Measurements from ENCODE around the gene EXOC4. TPM values are rescaled to one million over a fixed set of nuclear protein-coding genes. Genes with fewer than 3 reads are reported as not detected.

Gene EXOC4
- total RNA-seq, 1 experiment from 2014 or later = 77.0 TPM

DNA sequence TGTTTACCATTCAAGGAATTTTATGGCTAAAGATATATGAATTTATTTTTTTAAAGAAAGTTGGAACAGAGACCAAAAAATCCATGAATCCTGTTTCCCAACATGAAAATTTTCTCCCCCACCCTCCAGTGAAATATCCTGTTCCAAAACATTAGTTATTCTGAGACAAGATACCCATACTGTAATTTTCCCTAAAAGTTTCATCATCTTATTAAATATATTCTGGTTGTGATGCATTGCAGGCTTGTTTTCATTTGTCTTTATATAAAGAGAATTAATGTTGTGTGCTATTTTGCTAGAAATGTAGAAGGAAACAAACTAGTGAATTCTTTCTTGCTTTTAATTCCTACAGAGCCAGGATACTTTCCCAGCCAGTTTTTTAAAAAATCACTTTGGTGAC lies 106.6 kb downstream of the EXOC4 start:
- no peak for DNase-seq (ENCODE audit: extremely low read depth, low read depth)

DNA sequence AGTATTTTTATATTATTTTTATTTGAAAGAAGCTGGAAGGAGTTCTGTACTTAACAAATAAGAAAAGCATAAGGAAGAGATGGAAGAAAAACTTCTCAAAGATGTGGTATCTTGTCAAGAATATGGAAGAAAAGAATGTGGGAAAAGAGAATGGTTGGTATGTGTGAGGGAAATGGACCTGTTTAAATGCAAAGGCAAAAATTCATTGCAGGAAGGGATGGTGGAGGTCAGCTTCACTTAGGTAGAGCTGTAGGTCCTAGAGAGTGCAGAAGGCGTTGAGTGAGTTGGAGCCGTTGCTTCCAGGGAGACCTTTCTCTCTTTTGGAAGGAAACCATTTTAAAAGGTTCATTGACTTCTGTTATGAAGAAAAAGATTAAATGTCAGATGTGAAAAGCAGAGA lies 107.3 kb downstream of the EXOC4 start:
- no peak for DNase-seq (ENCODE audit: extremely low read depth, low read depth)

DNA sequence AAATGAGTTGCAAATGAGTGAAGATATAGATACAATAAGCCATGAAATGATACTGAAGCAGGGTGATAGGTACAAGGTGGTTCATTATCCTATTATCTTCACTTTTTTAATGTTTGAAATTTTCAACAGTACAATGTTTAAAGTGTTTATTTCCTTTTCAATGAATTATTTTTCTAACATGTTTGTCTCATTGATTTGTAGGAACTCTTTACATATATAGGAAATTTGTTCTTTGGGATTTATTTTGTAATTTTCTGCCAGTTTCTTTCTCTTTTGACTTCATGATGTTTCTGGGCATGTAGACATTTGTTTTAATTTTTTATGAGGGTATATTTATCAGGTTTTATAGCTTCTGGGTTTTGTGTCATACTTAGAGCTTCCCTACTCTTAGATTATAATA lies 108.9 kb downstream of the EXOC4 start:
- DNase-seq (ENCODE audit: extremely low read depth, low read depth) = no peak

DNA sequence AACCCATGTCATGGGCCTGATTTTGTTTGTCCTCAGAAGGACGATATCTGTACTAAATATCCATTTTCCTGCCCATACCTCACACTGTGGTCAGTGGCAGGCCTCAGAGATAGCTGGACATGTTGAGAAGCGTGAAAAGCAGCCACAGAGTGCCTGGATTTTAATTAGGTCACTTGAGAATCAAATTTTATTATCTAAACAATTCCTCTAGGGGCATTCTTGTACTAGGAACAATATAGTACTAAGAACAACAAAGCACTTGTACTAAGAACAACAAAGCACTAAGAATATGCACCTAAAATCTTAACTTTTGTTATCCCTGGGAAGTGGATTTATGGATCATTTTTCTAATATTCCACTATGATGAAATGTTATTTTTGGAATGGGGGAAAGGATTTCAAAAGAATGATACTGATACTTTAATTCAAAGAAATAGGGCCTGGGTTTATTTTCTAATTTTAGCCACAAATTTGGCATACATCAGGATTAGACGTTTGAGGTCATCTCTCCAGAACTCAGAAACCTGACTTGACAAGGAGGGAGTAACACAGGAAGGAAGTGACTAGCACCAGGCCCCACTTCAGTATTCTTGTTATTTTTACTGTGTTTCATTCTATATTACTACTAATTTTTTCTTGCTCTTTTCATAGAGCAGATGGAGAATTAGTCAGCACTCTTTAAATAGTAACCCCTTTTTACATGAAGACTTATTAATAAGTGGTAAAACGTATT lies 112.2 kb downstream of the EXOC4 start:
- DNase-seq (ENCODE audit: extremely low read depth, low read depth) = no peak

DNA sequence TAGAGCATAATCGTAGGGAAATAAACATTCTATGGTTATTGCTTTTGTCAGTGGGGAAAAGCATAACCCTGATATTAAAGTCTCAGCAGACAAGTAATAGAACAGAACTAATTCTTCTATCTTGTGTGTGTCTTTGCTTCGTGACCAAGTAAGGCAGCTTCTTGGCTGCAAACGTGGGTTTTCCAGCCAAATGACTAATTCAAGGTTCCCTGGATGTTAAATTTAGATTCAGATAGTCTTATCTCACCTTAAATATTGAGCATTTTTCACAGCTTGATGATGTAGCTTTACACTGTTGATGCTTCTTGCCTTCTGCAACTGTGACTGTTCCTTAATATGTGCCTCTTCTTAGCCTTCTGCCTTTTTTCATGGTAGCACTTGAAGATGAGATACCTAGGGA lies 113.0 kb downstream of the EXOC4 start:
- no peak for DNase-seq (ENCODE audit: extremely low read depth, low read depth)

DNA sequence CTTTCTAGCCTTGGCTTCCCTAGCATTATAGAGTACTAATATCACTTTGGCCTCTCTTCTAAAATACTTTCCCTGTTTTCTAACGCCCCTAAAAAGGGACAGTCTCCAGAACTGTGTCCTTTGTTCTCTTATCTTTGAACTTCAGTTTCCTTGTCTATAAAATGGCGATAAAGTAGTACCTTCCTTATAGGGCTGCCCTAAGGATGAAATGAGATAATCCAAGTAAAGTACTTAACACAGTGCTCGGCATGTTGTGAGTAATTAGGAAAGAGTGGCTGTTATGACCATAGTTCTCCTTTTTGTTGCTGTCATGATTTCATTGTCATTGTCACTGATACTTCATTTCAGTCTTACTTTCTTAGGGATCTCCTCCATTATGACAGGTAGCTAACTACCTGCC lies 114.7 kb downstream of the EXOC4 start:
- no peak for DNase-seq (ENCODE audit: extremely low read depth, low read depth)

DNA sequence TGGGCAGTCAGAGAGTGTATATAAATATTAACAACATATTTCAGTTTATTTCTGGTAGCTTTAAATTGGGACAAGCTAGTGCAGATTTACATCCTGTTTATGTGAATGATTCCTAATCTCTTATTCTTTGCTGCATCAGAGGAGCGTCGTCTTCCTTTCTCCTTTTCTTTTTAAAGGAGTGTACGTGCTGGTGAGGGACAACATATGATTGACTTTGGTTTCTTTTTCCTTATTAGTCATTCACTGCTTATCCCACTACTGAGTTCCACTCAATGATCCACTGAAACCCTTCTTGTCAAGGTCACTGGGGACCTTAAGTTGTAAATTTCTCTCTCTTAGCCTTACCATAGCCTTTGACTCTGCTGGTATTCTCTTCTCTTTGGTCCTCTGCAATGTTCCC lies 116.3 kb downstream of the EXOC4 start:
- DNase-seq (ENCODE audit: extremely low read depth, low read depth) = no peak

DNA sequence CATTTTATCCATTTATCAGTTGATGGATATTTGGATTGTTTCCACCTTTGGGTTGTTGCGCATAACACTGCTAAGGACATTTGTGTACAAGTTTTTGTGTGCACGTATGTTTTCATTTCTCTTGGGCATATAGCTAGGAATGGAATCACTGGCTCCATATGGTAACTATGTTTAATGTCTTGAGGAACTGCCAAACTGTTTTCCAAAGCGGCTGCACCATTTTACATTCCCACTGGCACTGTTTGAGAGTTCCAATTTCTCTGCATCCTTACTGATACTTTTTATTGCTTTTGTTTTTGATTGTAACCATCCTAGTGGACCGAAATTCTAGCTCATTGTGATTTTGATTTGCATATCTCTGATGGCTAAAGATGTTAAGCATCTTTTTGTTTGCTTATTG lies 118.7 kb downstream of the EXOC4 start:
- DNase-seq (ENCODE audit: extremely low read depth, low read depth) = no peak

DNA sequence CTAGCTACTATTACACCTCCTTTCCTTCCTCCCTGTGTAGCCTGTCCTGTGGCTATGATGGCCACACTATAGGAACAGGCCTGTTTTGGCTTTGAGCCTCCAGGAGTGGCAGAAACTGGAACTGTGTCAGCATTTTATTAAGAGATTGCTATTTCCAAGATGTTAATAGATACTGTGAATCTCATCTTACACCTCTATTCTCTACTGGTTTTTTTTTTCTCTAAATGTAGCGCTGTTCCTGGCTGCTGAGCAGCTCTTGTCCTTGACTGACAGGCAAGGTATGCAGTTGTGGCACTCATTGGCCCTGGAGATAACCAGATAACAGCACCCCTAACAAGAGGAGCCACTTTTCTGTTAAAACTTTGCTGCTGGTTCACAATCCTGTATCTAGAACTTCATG lies 119.5 kb downstream of the EXOC4 start:
- no peak for DNase-seq (ENCODE audit: extremely low read depth, low read depth)

DNA sequence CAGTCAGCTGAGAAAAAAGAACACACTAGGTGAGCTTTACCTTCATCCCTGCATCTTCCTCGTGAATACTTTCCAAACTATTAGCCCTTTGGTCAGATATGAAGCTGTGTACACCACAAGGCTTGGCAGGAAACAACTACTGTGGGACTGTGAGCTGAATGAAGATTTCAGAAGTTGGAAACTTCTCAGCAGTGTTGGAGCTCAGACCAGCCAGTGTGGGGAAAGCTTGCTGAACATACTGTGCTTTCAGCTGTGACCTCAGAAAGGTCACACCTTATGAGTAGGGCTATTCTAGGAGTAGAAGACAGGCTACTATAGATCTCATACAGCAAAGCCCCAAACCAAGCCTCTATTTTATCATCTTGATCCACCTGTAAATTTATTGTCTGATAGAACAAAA lies 123.6 kb downstream of the EXOC4 start:
- no peak for DNase-seq (ENCODE audit: extremely low read depth, low read depth)

DNA sequence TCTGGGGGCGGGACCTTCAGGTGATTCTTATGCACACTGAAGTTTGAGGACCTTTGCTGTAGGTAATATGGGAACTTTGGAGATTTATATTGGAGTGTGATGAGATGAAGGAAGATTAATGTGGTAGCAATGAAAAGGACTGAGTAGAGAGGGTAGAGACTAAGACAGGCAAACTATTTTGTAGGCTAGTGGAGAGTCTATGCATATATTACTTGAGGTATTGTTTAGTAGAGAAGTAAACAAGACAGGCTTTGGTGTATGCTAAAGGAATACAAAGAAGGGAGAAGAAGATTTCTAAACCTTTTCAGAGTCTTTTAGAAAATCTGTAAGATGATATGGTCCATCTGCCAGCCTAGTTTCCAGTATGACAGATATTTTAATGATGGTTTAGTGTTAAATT lies 129.1 kb downstream of the EXOC4 start:
- no peak for DNase-seq (ENCODE audit: extremely low read depth, low read depth)

DNA sequence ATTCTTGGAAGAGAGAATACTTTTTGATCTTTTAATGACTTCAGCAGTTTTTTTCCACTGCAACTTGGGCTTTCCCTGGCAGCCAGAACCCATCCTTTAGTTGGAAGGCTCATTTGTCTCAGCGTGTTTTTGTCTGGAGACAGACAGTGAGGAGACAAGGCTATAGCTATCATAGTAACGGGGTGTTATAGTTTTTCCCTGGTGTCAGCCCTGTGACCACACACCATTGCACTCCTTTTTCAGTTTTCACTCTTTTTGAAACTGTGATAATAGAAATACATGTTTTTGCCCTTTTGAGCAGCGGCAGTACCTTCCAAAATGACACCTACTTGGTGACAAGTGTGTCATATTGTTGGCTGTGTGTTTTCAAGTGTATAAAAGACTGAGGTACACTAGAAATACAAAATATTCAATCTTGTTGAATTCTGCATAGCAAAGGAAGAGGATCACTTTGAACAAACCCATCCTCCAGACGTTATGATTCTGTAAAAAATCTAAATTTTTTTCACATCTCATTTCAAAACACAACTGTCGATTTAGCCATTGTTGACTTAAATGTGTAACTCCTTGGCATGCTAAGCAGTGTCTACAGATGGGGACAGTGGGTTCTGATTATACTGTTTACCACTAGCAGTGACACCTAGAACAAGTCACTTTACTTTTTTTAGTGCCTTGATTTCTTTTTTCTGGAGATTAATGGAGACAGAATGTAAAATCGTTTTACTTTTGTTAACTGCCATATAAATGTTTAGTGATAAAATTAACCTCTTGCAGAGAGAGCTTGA lies 130.1 kb downstream of the EXOC4 start:
- DNase-seq (ENCODE audit: extremely low read depth, low read depth) = no peak

DNA sequence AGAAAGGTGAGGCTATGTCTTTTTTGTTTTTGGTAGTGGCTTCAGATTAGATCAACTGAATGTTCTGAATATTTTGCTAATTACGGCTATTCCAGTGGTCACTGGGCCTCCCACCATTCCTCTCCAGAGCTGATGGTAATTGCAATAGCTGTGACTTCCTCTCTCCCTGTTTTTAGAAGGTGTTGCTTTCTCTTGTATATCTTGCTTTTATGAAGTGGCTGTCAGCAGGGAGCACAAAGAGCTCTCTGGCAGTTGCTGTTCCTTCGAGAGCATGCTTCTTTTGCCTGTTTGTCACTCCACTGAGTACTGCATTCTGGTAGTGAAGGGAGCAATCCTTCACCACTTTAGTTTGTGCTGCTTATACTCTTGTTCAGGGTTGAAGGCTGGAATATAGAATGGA lies 133.3 kb downstream of the EXOC4 start:
- no peak for DNase-seq (ENCODE audit: extremely low read depth, low read depth)

DNA sequence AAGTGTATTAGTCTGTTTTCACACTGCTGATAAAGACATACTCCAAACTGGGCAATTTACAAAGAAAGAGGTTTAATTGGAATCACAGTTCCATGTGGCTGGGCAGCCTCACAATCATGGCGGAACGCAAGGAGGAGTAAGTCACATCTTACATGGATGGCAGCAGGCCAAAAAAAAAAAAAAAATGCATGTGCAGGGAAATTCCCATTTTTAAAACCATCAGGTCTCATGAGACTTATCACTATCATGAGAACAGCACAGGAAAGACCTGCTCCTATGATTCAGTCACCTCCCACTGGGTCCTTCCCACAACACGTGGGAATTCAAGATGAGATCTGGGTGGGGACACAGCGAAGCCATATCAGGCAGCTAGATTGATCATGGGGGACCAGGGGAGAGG lies 136.8 kb downstream of the EXOC4 start:
- no peak for DNase-seq (ENCODE audit: extremely low read depth, low read depth)

DNA sequence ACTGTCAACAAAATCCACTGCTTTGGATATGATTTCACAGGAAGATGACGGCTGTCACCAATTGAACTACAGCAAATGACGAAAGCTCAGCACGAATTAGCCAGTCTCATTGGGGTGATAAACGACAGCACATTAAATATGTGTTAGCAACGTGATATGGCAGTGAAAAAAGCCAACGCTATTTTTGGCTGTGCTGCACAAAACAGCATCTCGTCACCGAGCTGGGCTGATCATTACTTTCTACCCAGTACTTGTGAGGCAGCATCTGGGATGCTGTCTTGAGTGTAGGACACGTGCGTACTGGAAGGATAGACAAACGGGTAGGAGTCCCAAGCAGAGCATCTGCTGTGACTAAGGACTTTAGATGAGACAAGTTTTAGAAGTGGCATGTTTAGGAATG lies 138.3 kb downstream of the EXOC4 start:
- DNase-seq (ENCODE audit: extremely low read depth, low read depth) = no peak

DNA sequence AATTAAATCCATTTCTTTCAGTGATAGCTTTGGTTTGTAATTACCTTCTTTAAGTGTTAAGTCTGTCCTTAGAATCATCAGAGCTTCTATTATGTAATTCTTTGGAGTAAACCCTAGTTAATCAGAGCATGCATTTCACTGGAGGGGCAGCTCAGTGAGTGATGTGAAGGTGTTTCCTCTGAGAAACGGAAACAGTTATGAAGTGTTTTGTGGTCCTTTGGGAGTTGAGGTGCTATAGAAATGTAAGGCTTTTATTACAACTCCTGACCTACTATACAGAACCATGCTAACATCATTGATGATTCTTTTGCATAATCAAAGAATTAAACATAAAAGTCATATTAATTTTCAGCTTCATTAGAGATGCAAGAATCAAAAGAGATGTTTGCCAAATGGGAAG lies 141.5 kb downstream of the EXOC4 start:
- no peak for DNase-seq (ENCODE audit: extremely low read depth, low read depth)

DNA sequence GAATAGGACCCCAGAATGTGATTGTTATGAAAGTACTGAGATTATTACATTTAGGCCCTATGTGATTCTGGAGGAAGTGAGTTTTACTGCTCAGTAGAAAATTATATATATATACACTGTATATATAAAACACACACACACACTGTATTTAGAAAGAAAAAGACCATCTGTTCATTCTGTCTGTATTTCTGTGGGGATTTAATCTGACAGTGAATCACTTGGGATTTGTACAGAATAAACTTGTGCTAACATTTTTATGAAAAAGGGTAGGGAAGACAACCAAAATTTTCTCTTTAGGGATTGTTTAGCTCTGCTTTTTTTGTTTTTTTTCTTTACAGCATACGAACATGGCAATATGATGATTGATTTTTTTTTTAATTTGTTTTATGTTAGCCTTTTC lies 142.7 kb downstream of the EXOC4 start:
- no peak for DNase-seq (ENCODE audit: extremely low read depth, low read depth)

DNA sequence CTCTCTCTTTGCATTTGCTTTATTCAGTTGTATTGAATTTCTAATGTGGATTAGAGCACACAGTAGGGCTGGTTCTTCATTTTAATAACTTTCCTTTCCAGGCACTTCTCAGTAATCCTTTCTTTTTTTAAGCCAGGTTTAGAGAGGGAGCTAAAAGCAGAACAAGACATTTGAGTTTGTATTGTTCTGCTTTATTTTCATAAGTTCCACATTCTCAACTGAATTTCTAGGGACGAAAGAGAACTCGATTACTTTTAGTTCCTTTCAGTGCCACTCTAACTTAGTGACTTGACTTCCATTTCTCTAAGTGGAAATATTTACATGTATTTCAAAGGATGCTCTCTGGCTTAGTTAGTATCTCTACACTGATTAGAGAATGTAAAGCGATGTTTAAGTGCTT lies 145.6 kb downstream of the EXOC4 start:
- DNase-seq (ENCODE audit: extremely low read depth, low read depth) = no peak

DNA sequence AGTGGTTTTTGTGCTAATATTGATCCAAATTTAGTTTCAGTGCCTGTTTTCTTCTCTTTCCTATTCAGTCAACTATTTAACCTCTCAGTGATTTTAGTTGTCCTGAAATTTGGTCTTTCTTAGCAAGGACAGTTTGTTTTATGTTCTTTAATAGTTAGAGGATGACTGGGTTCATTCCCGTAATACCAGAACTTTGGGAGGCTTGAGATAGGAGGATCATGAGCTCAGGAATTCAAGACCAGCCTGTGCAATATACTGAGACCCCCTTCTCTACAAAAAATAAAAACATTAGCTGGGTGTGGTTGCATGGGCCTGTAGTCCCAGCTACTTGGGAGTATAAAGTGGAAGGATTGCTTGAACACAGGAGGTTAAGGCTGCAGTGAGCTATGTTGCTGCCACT lies 148.3 kb downstream of the EXOC4 start:
- DNase-seq (ENCODE audit: extremely low read depth, low read depth) = no peak

DNA sequence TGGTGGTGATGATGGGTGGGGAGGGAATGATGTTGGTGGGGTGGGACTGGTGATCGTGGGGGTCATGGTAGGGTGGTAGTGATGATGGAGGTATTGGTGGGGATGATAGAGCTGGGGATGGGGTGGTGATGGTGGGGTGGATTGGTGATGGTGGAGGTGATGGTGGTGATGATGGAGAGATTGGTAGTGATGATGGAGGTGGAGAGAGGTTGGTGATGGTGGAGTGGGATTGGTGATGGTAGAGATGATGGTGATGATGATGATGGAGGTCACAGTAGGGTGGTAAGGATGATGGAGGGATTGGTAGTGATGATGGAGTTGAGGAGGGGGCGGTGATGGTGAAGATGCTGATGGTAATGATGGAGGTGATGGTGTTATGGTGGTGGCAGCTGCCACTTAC lies 155.3 kb downstream of the EXOC4 start:
- DNase-seq (ENCODE audit: extremely low read depth, low read depth) = no peak

DNA sequence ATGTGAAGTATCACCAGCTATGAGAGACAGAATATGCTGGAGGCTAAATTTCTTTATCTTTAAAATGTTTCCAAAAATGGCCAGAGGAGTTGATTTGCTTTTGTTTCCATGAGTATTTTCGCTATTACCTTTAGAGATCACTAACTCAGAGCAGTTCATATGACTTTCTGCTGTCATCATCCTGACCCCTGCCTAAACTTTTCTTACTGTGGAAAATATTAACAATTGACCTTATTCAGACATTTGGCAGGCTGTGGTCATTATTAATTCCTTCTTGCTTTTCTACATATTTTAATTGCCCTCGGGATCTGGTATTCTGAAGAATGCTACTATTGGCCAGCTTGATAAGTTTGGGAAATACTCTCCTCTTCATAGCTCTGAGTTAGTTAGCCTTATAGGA lies 156.5 kb downstream of the EXOC4 start:
- DNase-seq (ENCODE audit: extremely low read depth, low read depth) = no peak

DNA sequence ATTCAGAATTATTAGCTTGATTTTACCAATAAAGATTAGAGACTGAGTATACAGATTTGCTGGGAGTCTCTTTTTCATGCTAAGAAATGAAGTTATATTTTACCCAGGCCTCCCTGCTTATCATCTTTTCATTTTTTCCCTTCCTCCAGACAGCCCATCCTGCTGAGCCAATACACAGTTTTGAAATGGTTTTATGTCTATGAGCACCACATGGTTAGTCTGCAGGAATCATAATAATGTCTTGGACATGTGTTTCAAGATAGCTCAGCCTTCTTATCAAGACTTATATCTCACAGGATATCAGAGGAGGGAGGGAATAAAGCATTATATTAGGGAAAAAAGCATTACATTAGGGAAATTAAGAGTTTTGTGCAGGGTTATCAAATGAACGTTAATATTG lies 157.1 kb downstream of the EXOC4 start:
- DNase-seq (ENCODE audit: extremely low read depth, low read depth) = no peak

DNA sequence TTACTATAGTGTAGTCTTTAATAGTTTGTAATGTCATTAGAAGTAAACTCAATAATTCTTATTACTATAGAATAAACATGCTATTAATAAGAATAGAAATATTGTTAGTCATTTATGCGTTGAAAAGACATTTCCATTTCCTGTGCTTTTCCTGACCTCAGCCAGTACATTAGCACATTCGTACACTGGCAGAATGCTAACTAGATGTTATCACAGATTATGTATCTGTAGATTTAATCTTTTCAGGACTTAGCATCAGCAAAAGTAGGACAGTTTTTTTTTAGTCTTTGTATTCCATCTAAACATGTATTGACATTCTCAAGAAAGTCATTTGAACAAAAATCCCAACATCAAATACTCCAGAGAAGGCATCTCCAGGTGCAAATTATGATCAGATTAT lies 158.5 kb downstream of the EXOC4 start:
- DNase-seq (ENCODE audit: extremely low read depth, low read depth) = no peak

Measured in NCI-H460 (cell line).